ENCODE results near the gene STAC3.
A peak's percentile ranks its signal among the peaks of the same experiment; 100 is the strongest.

STAC3 gene

GRCh38 chr12:57222286-57223190 lies 28.4 kb downstream of the STAC3 start:
- Histone ChIP-seq H3K9me3 (ENCODE audit: control insufficient read depth, insufficient read depth, low read depth, low read length) (no peaks in the 10 kb centered on the region), H3K4me3 (ENCODE audit: low read depth, low read length) (no peak overlapping the region), H3K4me1 (ENCODE audit: control insufficient read depth, insufficient read depth, low read length) (peaks cover 2% of the 10 kb centered on the region; the same call in 1 of the 2 replicates), H3K36me3 (ENCODE audit: control insufficient read depth in 2 of 2, insufficient read depth in 1 of 2, low read length in 2 of 2) (no peaks in the 10 kb centered on the region), H3K27ac (ENCODE audit: extremely low read depth, low read depth, low read length) (no peak overlapping the region)
- CTCF ChIA-PET: interaction anchor here (2.0 to 13.7 kb wide), 2 partner anchors 9 to 17 kb away, joined by 7 to 192 read pairs; a partner anchor contains a TSS
- TF ChIP-seq ZNF354C (tag by site-specific recombination; IDR thresholded peaks at IDR 0.05; ENCODE audit: borderline replicate concordance, low read depth) (no peak), ZNF843 (tag by site-specific recombination; IDR thresholded peaks at IDR 0.05) (no peak), ZNF558 (tag by site-specific recombination; IDR thresholded peaks at IDR 0.05) (no peak), REPIN1 (tag by site-specific recombination; IDR thresholded peaks at IDR 0.05; ENCODE audit: low read depth) (no peak), ZFHX2 (tag by site-specific recombination; conservative IDR thresholded peaks at IDR 0.05) (peak; percentile 93), SP2 (tag by site-specific recombination; IDR thresholded peaks at IDR 0.05) (peak; percentile 27), ZNF623 (tag by site-specific recombination; IDR thresholded peaks at IDR 0.05) (no peak), ATF2 (tag by site-specific recombination; IDR thresholded peaks at IDR 0.05; ENCODE audit: low read depth) (no peak), EGR2 (tag by site-specific recombination; IDR thresholded peaks at IDR 0.05; ENCODE audit: low read depth) (peak; percentile 93), KLF1 (tag by site-specific recombination; IDR thresholded peaks at IDR 0.05) (peak; percentile 22; the same call in 1 of the 2 replicates), ZNF600 (tag by site-specific recombination; IDR thresholded peaks at IDR 0.05) (no peak), ZNF140 (tag by site-specific recombination; IDR thresholded peaks at IDR 0.05) (no peak), ZNF341 (tag by site-specific recombination; IDR thresholded peaks at IDR 0.05; ENCODE audit: low read depth) (peak; percentile 60)
- TF ChIP-seq, protein P1, sequence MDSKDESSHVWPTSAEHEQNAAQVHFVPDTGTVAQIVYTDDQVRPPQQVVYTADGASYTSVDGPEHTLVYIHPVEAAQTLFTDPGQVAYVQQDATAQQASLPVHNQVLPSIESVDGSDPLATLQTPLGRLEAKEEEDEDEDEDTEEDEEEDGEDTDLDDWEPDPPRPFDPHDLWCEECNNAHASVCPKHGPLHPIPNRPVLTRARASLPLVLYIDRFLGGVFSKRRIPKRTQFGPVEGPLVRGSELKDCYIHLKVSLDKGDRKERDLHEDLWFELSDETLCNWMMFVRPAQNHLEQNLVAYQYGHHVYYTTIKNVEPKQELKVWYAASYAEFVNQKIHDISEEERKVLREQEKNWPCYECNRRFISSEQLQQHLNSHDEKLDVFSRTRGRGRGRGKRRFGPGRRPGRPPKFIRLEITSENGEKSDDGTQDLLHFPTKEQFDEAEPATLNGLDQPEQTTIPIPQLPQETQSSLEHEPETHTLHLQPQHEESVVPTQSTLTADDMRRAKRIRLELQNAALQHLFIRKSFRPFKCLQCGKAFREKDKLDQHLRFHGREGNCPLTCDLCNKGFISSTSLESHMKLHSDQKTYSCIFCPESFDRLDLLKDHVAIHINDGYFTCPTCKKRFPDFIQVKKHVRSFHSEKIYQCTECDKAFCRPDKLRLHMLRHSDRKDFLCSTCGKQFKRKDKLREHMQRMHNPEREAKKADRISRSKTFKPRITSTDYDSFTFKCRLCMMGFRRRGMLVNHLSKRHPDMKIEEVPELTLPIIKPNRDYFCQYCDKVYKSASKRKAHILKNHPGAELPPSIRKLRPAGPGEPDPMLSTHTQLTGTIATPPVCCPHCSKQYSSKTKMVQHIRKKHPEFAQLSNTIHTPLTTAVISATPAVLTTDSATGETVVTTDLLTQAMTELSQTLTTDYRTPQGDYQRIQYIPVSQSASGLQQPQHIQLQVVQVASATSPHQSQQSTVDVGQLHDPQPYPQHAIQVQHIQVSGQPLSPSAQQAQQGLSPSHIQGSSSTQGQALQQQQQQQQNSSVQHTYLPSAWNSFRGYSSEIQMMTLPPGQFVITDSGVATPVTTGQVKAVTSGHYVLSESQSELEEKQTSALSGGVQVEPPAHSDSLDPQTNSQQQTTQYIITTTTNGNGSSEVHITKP (tag by site-specific recombination; IDR thresholded peaks at IDR 0.05): peak; percentile 43; the same call in 1 of the 2 replicates
- POLR2A ChIA-PET: interaction anchor here (0.8 kb wide), 1 partner anchor 11 kb away, joined by 3 read pairs; no protein-coding TSS in a partner anchor

GRCh38 chr12:57221169-57221917 lies 29.6 kb downstream of the STAC3 start:
- peaks cover under 1% of the 10 kb centered on the region; the same call in 1 of the 2 replicates for H3K4me1 ChIP-seq (ENCODE audit: control insufficient read depth, insufficient read depth, low read length)
- CTCF ChIA-PET: interaction anchor here (2.0 to 13.7 kb wide), 2 partner anchors 8 to 19 kb away, joined by 7 to 192 read pairs; a partner anchor contains a TSS
- H3K9me3 ChIP-seq (ENCODE audit: control insufficient read depth, insufficient read depth, low read depth, low read length): no peaks in the 10 kb centered on the region
- no peak overlapping the region for H3K4me3 ChIP-seq (ENCODE audit: low read depth, low read length)
- POLR2A ChIA-PET: interaction anchor here (0.8 to 1.2 kb wide), 2 partner anchors 8 to 12 kb away, joined by 3 to 5 read pairs; partner anchors contain the start of gene SHMT2
- no peak overlapping the region for H3K27ac ChIP-seq (ENCODE audit: extremely low read depth, low read depth, low read length)
- no peaks in the 10 kb centered on the region for H3K36me3 ChIP-seq (ENCODE audit: control insufficient read depth in 2 of 2, insufficient read depth in 1 of 2, low read length in 2 of 2)
- TF ChIP-seq GLIS1 (tag by site-specific recombination; IDR thresholded peaks at IDR 0.05): peak; percentile 73
- 0 out of 2 replicates have a peak, but pooled peaks have one; percentile 5 for TF ChIP-seq EGR2 (tag by site-specific recombination; IDR thresholded peaks at IDR 0.05; ENCODE audit: low read depth)
- TF ChIP-seq PRDM4 (tag by site-specific recombination; IDR thresholded peaks at IDR 0.05): no peak
- TF ChIP-seq, protein P2, sequence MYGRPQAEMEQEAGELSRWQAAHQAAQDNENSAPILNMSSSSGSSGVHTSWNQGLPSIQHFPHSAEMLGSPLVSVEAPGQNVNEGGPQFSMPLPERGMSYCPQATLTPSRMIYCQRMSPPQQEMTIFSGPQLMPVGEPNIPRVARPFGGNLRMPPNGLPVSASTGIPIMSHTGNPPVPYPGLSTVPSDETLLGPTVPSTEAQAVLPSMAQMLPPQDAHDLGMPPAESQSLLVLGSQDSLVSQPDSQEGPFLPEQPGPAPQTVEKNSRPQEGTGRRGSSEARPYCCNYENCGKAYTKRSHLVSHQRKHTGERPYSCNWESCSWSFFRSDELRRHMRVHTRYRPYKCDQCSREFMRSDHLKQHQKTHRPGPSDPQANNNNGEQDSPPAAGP (tag by site-specific recombination; IDR thresholded peaks at IDR 0.05): 0 out of 2 replicates have a peak, but pooled peaks have one; percentile 2
- TF ChIP-seq ZFP3 (tag by site-specific recombination; IDR thresholded peaks at IDR 0.05; ENCODE audit: low read depth): no peak
- peak; percentile 73 for TF ChIP-seq ZIC2 (tag by site-specific recombination; IDR thresholded peaks at IDR 0.05)
- TF ChIP-seq ZFHX2 (tag by site-specific recombination; conservative IDR thresholded peaks at IDR 0.05): peak; percentile 40; the same call in 1 of the 2 replicates
- no peak for TF ChIP-seq ZNF280C (tag by site-specific recombination; IDR thresholded peaks at IDR 0.05)

Data from HEK293 (cell line).